22Rv1 (cell line): Measurements from ENCODE around the gene SLC35F3.

Source experiments
- H3K27ac ChIP-seq: fragments of 450-650 bp; 2 replicates; pipeline ENCODE4 v1.5.1; 2017
- ZFX ChIP-seq: fragments of 450-650 bp; IDR thresholded peaks from 2 replicates; pipeline ENCODE4 v1.6.1; 2017; ENCODE audit warnings: antibody characterized with exemption, borderline replicate concordance
- TF ChIP-seq, protein P1 (sequence below): fragments of 450-650 bp; IDR thresholded peaks from 2 replicates; pipeline ENCODE4 v1.5.1; 2017; ENCODE audit warnings: mild to moderate bottlenecking

The SLC35F3 gene

GRCh38 chr1:234185438-234185837 lies 281.0 kb downstream of the SLC35F3 start:
- H3K27ac ChIP-seq, result no peak overlapping the region
- TF ChIP-seq, protein P1, sequence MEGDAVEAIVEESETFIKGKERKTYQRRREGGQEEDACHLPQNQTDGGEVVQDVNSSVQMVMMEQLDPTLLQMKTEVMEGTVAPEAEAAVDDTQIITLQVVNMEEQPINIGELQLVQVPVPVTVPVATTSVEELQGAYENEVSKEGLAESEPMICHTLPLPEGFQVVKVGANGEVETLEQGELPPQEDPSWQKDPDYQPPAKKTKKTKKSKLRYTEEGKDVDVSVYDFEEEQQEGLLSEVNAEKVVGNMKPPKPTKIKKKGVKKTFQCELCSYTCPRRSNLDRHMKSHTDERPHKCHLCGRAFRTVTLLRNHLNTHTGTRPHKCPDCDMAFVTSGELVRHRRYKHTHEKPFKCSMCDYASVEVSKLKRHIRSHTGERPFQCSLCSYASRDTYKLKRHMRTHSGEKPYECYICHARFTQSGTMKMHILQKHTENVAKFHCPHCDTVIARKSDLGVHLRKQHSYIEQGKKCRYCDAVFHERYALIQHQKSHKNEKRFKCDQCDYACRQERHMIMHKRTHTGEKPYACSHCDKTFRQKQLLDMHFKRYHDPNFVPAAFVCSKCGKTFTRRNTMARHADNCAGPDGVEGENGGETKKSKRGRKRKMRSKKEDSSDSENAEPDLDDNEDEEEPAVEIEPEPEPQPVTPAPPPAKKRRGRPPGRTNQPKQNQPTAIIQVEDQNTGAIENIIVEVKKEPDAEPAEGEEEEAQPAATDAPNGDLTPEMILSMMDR, result no peak
- TF ChIP-seq ZFX, result no peak

DNA sequence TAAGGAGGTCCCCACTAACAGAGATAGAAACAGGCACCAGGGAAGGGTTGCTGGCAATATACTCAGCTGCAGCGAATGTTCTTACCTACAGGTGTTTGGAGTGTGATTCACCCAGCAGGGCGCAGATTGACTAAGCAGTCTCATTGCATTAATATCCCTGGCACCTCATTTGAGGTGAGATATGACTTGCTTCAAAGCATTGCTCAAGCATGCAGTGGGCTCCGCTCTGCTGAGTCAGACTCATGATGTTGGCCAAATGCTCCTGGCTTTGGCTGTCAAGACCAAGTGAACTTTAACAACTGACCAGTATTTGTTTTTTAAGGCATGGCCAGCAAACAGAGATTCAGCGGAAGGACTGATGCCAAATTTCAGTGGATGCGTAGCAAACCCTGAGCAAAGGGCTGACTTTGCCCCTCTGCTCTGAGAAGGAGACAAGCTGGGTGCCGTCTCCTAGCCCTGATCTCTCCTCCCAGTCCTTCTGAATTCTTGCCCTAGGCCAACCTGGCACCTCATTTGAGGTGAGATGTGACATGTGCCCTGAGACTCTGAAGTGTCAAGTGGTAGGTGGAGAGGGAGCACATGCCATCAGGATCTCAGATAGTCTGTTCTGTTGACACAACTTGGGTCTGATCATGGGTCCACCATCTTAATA lies 281.7 kb downstream of the SLC35F3 start:
- no peak for TF ChIP-seq ZFX
- TF ChIP-seq, protein P1, result no peak

DNA sequence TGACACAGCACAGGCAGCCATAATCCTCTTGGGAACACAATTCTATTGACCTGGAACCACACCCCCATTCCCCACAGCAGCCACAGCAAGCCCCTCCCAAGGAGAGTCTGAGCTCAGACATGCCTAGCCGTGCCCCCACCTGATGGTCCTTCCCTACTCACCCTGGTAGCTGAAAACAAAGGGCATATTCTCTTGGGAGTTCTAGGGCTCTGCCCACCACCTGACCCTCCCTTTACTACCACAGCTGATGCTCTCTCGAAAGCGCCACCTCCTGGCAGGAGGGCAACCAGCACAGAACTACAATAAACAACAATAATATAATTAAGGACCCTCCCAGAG lies 283.9 kb downstream of the SLC35F3 start:
- TF ChIP-seq ZFX, result no peak
- TF ChIP-seq, protein P1, result peak; percentile 69
- no peak overlapping the region for H3K27ac ChIP-seq

More for the DNA sequence above, 281.7 kb downstream of the SLC35F3 start:
- no peak overlapping the region for H3K27ac ChIP-seq

DNA sequence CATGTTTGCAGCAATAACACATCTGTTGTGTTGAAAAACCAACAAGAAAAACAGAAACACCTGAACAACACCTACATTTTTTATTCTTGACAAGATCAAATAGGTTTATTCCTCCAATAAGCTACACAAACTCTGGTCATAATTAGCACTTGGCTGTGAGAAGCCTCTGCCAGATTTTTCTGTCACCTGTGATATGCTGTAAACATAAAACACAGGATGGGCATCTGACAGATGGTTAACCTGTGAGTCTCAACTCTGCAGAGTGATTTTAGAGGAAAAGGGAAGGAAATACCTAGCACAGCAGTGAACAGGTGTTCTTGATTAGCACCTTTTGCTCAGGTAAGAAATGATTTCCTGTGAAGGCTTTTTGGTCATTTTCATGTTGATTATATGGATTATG lies 293.4 kb downstream of the SLC35F3 start:
- no peak overlapping the region for H3K27ac ChIP-seq
- TF ChIP-seq, protein P1, result no peak
- no peak for TF ChIP-seq ZFX

- TF ChIP-seq, protein P1, result no peak
- no peak for TF ChIP-seq ZFX
- H3K27ac ChIP-seq, result no peak overlapping the region
Observed at GRCh38 chr1:234199476-234200127, 295.1 kb downstream of the SLC35F3 start.

DNA sequence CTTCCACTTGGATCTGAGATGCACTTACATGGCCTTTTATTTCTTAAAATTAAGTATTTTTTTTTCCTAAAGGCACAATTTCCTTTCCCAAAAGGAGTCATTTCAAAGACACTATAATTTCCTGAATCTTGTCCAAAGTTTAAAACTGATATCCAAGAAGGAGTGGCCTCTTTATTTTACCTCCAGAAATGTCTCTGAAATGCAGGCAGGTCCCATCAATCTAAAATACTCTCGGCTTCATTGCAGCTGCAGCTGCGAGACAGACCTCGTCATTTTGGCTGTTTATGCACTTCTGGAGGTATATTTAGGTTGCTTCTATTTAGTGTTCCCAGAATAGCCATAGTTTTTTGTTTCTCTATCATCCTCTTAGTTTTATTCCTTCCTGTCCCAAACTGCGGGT lies 296.1 kb downstream of the SLC35F3 start:
- no peak overlapping the region for H3K27ac ChIP-seq
- TF ChIP-seq ZFX, result no peak
- TF ChIP-seq, protein P1, result no peak

GRCh38 chr1:234201600-234201999 lies 297.1 kb downstream of the SLC35F3 start:
- H3K27ac ChIP-seq, result no peak overlapping the region
- no peak for TF ChIP-seq ZFX
- TF ChIP-seq, protein P1, result no peak
